Suprapubic skin (tissue), 4 donors: ENCODE measurements around the gene DLG3. TPM values are rescaled to one million over a fixed set of nuclear protein-coding genes. Genes with fewer than 3 reads are reported as not detected.

ENCODE experiments used
- DNase-seq, 2 donors: peaks; one replicate each; pipeline ENCODE4 v3.0.0-alpha.2; 2019; ENCODE audit warnings: low spot score in 2 of 2
- H3K27ac ChIP-seq: fragments of 200-600 bp; sonication (generic); one replicate; pipeline ENCODE4 v1.5.1; 2019
- H3K27me3 ChIP-seq: fragments of 200-600 bp; sonication (generic); one replicate; pipeline ENCODE4 v1.5.1; 2019
- H3K36me3 ChIP-seq: fragments of 200-600 bp; sonication (generic); one replicate; pipeline ENCODE4 v1.5.1; 2019
- H3K4me1 ChIP-seq: fragments of 200-600 bp; sonication (generic); one replicate; pipeline ENCODE4 v1.5.1; 2019
- H3K4me3 ChIP-seq: fragments of 200-600 bp; sonication (generic); one replicate; pipeline ENCODE4 v1.5.1; 2019; ENCODE audit warnings: mild to moderate bottlenecking
- H3K9me3 ChIP-seq: fragments of 200-600 bp; sonication (generic); one replicate; pipeline ENCODE4 v1.5.1; 2019
- EP300 ChIP-seq: sonication (generic); formaldehyde crosslinking; IDR thresholded peaks from one replicate; pipeline ENCODE4 v1.6.1; 2017; ENCODE audit warnings: antibody characterized with exemption
- POLR2A ChIP-seq, 2 donors: fragments of 450-650 bp; IDR thresholded peaks; one replicate each; pipeline ENCODE4 v1.6.1; 2017; ENCODE audit warnings: antibody characterized with exemption in 2 of 2, mild to moderate bottlenecking in 2 of 2, moderate library complexity in 2 of 2
- POLR2AphosphoS5 ChIP-seq, 3 donors: sonication (generic); formaldehyde crosslinking; IDR thresholded peaks; one replicate each; pipeline ENCODE4 v1.6.1; 2017; ENCODE audit warnings: antibody characterized with exemption in 3 of 3
- WGBS: methylation state at CpG from one replicate; pipeline ENCODE4 v1.1.5; 2018; 5-methylcytosine and 5-hydroxymethylcytosine counted together
- total RNA-seq, 4 donors: library from RNA; depleted of rRNA; stranded (reverse); fragments of >200 nt; gene quantifications; one replicate each; pipeline ENCODE4 v1.1.0, GENCODE V29; 2016
- TF ChIP-seq, protein P1 (sequence below), 2 donors: fragments of 200-600 bp in 1 of 2; fragments of 450-650 bp in 1 of 2; sonication (generic) in 1 of 2; IDR thresholded peaks; one replicate each; pipeline ENCODE4 v1.5.1; 2016 to 2019; ENCODE audit warnings: antibody characterized with exemption in 2 of 2, mild to moderate bottlenecking in 1 of 2, moderate library complexity in 1 of 2

Gene DLG3
- total RNA-seq, 4 donors from 2014 or later = 12.8 to 42.1 (median 26.7) TPM

DNA sequence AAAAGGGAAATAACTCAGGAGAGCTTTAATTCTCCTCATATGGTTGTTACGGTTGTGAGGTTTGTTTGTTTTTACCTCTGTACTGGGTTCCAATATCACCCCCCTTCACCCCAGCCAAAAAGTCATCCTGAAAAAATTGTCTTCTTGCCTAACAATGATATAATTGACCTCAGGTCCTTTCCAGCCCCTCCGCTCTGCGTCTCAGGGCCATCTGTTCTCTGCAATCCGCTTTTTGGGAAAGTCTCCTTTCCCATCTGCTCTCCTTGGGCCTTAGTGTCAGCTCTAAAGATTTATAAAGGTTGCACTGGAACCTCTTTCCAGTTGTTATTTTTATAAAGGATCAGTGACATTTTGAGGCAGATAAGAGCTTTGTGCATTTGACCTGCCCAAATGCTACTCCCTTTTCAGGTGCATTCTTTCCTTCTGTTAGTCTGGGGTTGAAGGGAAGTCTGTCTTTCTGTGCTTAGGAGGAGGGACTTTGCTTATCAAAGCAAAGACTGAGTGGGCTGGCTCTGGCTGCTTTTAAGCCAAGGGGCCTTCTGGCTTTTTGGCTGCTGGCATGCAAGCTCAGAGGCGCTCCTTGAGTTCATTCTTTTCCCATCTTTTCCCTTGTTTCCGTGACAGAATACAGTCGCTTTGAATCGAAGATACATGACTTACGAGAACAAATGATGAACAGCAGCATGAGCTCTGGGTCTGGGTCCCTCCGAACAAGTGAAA, 34.1 kb downstream of the DLG3 start:
- no peak for DNase-seq
- TF ChIP-seq EP300 = no peak
- TF ChIP-seq, protein P1, sequence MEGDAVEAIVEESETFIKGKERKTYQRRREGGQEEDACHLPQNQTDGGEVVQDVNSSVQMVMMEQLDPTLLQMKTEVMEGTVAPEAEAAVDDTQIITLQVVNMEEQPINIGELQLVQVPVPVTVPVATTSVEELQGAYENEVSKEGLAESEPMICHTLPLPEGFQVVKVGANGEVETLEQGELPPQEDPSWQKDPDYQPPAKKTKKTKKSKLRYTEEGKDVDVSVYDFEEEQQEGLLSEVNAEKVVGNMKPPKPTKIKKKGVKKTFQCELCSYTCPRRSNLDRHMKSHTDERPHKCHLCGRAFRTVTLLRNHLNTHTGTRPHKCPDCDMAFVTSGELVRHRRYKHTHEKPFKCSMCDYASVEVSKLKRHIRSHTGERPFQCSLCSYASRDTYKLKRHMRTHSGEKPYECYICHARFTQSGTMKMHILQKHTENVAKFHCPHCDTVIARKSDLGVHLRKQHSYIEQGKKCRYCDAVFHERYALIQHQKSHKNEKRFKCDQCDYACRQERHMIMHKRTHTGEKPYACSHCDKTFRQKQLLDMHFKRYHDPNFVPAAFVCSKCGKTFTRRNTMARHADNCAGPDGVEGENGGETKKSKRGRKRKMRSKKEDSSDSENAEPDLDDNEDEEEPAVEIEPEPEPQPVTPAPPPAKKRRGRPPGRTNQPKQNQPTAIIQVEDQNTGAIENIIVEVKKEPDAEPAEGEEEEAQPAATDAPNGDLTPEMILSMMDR (IDR thresholded peaks at IDR 0.05) = no peak
- no peak for TF ChIP-seq POLR2AphosphoS5 (IDR thresholded peaks at IDR 0.05)
- no peak for TF ChIP-seq POLR2A (IDR thresholded peaks at IDR 0.05)
- Histone ChIP-seq H3K36me3 (no peaks in the 10 kb centered on the region), H3K4me1 (peaks cover 5% of the 10 kb centered on the region), H3K27me3 (no peaks in the 10 kb centered on the region), H3K4me3 (no peak overlapping the region), H3K27ac (peak overlapping the region; percentile 54), H3K9me3 (no peaks in the 10 kb centered on the region)
- WGBS = 78% methylated on average over 10 of the region's 10 CpGs

DNA sequence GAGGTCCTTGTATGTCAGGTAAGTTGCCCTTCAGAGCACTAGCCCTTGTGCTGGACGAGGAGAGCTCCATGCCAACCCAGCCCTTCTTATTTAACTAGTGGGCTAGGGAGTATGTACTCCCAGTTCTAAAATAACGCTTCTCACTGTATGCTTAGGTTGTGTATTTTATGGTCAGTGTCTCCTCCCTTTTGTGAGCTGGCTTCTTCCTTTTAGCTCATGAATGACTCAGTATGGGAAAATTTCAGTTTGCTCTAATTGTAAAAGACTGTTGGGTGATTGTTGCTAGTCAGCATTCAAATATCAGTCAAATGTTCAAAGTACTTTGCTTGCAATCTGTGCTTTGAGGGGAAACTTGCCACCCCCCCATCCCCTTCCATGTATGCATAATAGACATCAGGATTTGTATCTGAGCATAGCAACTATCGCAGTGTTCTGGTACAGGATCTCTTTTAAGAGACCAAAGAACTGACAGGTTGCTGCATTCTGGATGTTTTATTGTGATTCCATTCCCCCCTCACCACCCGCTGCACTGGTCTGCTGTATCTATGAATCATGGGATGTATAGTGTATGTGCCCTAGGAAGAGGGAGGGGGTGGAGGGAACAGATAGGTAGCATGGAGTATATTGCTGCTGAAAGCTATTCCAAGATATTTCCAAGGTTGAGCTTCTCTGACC, 34.7 kb downstream of the DLG3 start:
- WGBS = 51% methylated on average over 4 of the region's 4 CpGs
- no peaks in the 10 kb centered on the region for H3K27me3 ChIP-seq
- no peak overlapping the region for H3K4me3 ChIP-seq
- H3K27ac ChIP-seq = peak overlapping the region; percentile 54
- no peak for DNase-seq
- H3K36me3 ChIP-seq = no peaks in the 10 kb centered on the region
- TF ChIP-seq POLR2A (IDR thresholded peaks at IDR 0.05) (no peak), EP300 (no peak)
- peaks cover 5% of the 10 kb centered on the region for H3K4me1 ChIP-seq
- no peaks in the 10 kb centered on the region for H3K9me3 ChIP-seq

DNA sequence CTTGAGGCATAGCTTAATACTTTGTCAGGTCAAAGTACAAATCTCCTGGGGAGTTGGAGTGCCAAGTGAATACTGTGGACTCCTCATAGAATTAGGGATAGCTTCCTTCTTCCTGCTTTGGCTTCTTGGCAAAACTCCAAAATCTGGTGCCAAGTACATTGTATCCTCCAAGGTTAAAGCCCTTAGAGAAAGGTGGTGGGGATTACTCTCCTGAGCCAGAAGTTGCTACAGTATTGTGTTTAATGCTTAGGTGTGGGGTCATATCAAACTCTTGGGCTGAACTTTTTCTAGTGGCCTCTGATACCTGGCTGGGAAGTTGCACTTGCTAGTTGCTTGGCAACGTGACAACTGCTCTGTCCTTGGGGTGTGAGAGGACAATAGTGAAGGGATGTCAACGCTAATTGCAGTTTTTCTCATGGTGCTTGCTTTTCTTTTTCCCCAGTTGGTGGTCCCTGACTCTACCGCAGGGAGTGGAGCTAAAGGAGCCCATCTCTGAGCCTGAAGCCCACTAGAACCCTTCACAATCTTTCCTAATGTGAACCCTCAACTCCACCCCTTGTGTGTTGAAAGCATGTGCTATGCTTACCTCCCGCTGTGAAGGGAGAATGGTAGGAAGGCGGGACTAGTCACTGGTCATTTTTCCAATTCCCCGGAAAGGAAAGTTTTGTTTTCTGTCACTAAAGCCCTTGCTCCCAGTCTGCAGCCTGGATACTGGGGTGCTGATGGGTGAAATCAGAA, 35.5 kb downstream of the DLG3 start:
- no peak overlapping the region for H3K4me3 ChIP-seq
- 57% methylated on average over 6 of the region's 6 CpGs for WGBS
- no peak for DNase-seq
- TF ChIP-seq, protein P1 (IDR thresholded peaks at IDR 0.05) = no peak
- TF ChIP-seq EP300 (no peak), POLR2AphosphoS5 (IDR thresholded peaks at IDR 0.05) (no peak), POLR2A (IDR thresholded peaks at IDR 0.05) (no peak)
- no peaks in the 10 kb centered on the region for H3K27me3 ChIP-seq
- H3K9me3 ChIP-seq = no peaks in the 10 kb centered on the region
- peaks cover 5% of the 10 kb centered on the region for H3K4me1 ChIP-seq
- H3K27ac ChIP-seq = peak overlapping the region; percentile 29
- no peaks in the 10 kb centered on the region for H3K36me3 ChIP-seq

DNA sequence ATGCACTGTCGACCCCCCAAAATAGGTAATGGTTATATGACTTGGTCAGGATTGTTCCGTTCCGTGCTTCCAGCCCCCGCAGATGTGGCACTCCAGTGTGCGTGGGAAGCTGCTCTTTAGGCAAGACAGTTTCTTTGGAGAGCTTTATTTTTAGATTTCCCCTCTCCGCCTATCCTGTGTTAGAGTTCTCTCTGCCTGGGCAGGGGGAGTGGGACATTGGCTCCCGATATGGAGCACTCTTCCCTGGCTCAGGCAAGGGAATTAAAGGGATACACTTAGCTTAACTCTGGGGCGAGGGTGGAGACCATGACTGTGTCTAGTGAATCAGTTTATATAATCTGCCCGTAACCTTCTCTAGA, 36.0 kb downstream of the DLG3 start:
- DNase-seq = no peak
- Histone ChIP-seq H3K36me3 (no peaks in the 10 kb centered on the region), H3K4me1 (peaks cover 5% of the 10 kb centered on the region)

DNA sequence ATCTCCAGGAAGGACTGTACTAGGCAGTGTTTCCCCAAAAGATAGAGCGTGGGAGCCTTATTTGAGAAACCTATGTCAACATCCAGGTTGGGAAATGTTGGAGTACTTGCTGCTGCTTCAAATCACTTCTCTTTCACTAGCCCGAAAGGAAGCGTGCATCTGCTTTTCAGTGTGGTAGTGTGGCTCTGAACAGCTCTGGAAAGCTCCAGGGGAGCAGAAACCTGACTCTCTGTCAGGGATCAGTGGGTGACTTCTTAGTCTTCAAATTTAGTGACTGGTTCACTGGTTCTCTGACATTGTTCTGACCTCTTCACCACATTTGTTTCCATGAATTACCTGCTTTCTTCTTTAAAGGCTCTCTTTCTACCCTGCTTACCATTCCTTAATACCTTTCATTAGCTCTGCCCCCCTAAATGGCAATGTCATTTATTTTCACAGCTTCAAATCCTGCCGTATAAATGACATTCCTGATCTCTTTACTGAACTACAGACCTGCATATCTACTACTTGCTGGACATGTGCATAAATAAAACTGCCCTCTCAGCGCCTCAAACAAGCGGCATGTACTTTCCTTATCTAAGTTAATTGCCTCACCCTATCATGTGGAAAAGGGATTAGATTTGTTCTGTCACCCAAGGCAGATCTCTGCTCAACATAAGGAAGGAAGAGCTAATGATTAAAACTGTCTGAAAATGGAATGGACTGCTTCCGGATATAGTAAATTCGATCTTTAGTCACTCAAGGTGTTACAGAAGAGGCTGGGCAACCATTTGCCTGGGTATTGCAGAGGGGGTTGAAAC, 37.0 kb downstream of the DLG3 start:
- TF ChIP-seq POLR2A (IDR thresholded peaks at IDR 0.05) (no peak), POLR2AphosphoS5 (IDR thresholded peaks at IDR 0.05) (no peak), EP300 (no peak)
- TF ChIP-seq, protein P1 (IDR thresholded peaks at IDR 0.05) = no peak
- DNase-seq = no peak
- Histone ChIP-seq H3K4me3 (no peak overlapping the region), H3K9me3 (no peaks in the 10 kb centered on the region), H3K4me1 (peaks cover 5% of the 10 kb centered on the region), H3K27me3 (no peaks in the 10 kb centered on the region), H3K27ac (no peak overlapping the region), H3K36me3 (no peaks in the 10 kb centered on the region)
- 80% methylated on average over 8 of the region's 8 CpGs for WGBS

More for the DNA sequence above, 36.0 kb downstream of the DLG3 start:
- 65% methylated on average over 9 of the region's 9 CpGs for WGBS
- H3K9me3 ChIP-seq = no peaks in the 10 kb centered on the region
- H3K4me3 ChIP-seq = no peak overlapping the region
- TF ChIP-seq, protein P1 (IDR thresholded peaks at IDR 0.05) = no peak
- no peak overlapping the region for H3K27ac ChIP-seq
- no peaks in the 10 kb centered on the region for H3K27me3 ChIP-seq
